Epithelial cell of proximal tubule (primary cell): Measurements from ENCODE around the gene COQ2. TPM values are rescaled to one million over a fixed set of nuclear protein-coding genes. Genes with fewer than 3 reads are reported as not detected.
"Not testable (repeated sequence)": the region's sequence is repeated elsewhere in the genome, so short reads cannot be mapped to it uniquely, and the experiment has no call there.

Experiments
- DNase-seq: peaks from one replicate; pipeline ENCODE4 v3.0.0-alpha.2; 2011; ENCODE audit warnings: low read depth
- H3K4me3 ChIP-seq: 2 replicates; pipeline ENCODE4 v1.5.1; 2011; ENCODE audit warnings: low read depth, mild to moderate bottlenecking, low read length
- CTCF ChIP-seq: conservative IDR thresholded peaks from 2 replicates; pipeline ENCODE4 v1.5.1; 2012; ENCODE audit warnings: low read depth, mild to moderate bottlenecking, low read length
- total RNA-seq: library from RNA; depleted of rRNA; stranded (reverse); fragments of >200 nt; gene quantifications from 2 replicates; pipeline ENCODE4 v1.2.3, GENCODE V29; 2015

The COQ2 gene
- total RNA-seq, 1 donor from 2014 or later, result 28.8 TPM

GRCh38 chr4:83247415-83248357, 36.9 kb downstream of the COQ2 start:
- H3K4me3 ChIP-seq, result no peak overlapping the region
- no peak for TF ChIP-seq CTCF

GRCh38 chr4:83241132-83241531, 43.5 kb downstream of the COQ2 start:
- DNase-seq, result no peak
- no peak for TF ChIP-seq CTCF
- no peak overlapping the region for H3K4me3 ChIP-seq

More at GRCh38 chr4:83247415-83248357, 36.9 kb downstream of the COQ2 start:
- DNase-seq, result no peak

- no peak for DNase-seq
- H3K4me3 ChIP-seq, result no peak overlapping the region
- no peak for TF ChIP-seq CTCF
Measured at GRCh38 chr4:83240379-83240875, 44.2 kb downstream of the COQ2 start.

GRCh38 chr4:83238393-83239248, 46.0 kb downstream of the COQ2 start:
- no peak for TF ChIP-seq CTCF
- H3K4me3 ChIP-seq, result no peak overlapping the region
- no peak for DNase-seq

GRCh38 chr4:83237591-83237990, 47.0 kb downstream of the COQ2 start:
- DNase-seq, result no peak
- TF ChIP-seq CTCF, result no peak

GRCh38 chr4:83235645-83236133, 48.9 kb downstream of the COQ2 start:
- H3K4me3 ChIP-seq, DNase-seq: not testable (repeated sequence)

More at GRCh38 chr4:83237591-83237990, 47.0 kb downstream of the COQ2 start:
- H3K4me3 ChIP-seq, result no peak overlapping the region

- DNase-seq, result no peak
- H3K4me3 ChIP-seq, result no peak overlapping the region
- no peak for TF ChIP-seq CTCF
Measured at GRCh38 chr4:83234902-83235644, 49.5 kb downstream of the COQ2 start.

- not testable (repeated sequence) for H3K4me3 ChIP-seq, DNase-seq
Measured at GRCh38 chr4:83234387-83234786, 50.2 kb downstream of the COQ2 start.
